Testis (tissue), 2 donors: Measurements from ENCODE around the gene MIB2.

ENCODE experiments used
- POLR2A ChIP-seq: fragments of 450-650 bp; IDR thresholded peaks from one replicate; pipeline ENCODE4 v1.6.1; 2017; ENCODE audit warnings: antibody characterized with exemption, mild to moderate bottlenecking, moderate library complexity
- TF ChIP-seq, protein P1 (sequence below), 3 experiments: fragments of 450-650 bp in 2 of 3; fragments of 200-600 bp in 1 of 3; sonication (generic) in 1 of 3; IDR thresholded peaks; one replicate each; pipeline ENCODE4 v1.5.1; 2016 to 2019; ENCODE audit warnings: antibody characterized with exemption in 3 of 3, mild to moderate bottlenecking in 2 of 3, moderate library complexity in 1 of 3

DNA sequence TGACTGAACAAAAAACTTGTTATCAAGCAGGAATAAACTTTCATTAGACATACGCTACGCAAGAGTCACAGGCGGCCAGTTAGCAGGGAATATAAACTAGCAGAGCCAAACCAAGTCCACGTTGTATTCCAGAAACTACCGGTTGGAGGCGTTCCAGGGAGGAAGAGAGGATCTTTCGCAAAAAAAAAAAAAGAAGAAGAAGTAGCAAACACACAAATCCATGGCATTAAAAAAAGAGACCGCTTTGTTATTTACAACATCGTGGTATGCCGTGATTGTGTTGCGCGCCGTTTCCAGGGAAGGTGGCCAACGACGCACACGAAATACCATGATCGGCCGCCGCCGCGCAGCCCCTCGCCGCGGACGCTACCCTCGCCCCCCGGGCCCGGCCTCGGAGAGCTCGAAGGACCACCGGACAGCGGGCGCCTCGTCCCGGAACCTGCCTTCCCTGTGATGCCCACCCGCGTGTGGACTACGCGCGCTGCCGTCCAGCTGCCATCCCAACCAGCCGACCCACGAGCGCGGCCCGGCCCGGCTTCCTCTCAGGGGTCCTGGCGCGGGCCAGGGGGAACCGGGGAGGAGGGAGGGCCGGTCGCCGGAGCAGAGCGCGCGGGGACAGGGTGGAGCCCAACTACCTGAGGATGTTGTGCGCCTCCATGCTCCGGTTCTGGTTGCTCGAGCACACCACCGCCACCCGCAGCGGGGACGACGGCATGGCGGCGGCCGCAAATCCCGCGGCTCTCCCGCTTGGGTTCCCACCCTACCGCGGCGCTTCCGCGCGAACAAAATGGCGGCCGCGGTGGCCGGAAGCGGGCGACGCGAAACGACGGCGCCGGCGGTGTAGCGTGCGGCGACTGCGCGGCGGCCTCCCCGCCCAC lies 41.2 kb upstream of the MIB2 start:
- no peak for TF ChIP-seq POLR2A
- TF ChIP-seq, protein P1, sequence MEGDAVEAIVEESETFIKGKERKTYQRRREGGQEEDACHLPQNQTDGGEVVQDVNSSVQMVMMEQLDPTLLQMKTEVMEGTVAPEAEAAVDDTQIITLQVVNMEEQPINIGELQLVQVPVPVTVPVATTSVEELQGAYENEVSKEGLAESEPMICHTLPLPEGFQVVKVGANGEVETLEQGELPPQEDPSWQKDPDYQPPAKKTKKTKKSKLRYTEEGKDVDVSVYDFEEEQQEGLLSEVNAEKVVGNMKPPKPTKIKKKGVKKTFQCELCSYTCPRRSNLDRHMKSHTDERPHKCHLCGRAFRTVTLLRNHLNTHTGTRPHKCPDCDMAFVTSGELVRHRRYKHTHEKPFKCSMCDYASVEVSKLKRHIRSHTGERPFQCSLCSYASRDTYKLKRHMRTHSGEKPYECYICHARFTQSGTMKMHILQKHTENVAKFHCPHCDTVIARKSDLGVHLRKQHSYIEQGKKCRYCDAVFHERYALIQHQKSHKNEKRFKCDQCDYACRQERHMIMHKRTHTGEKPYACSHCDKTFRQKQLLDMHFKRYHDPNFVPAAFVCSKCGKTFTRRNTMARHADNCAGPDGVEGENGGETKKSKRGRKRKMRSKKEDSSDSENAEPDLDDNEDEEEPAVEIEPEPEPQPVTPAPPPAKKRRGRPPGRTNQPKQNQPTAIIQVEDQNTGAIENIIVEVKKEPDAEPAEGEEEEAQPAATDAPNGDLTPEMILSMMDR (IDR thresholded peaks at IDR 0.05) = no peak
